GM21528 (cell line): ENCODE measurements around the gene PHF21B.

Experiments used
- ATAC-seq: cut with Tn5 transposase; IDR thresholded peaks from one replicate; pipeline ENCODE4 v1.9.1; 2021; ENCODE audit warnings: mild to moderate bottlenecking, moderate library complexity; ENCODE audit not compliant: unreplicated experiment, low FRiP score

PHF21B gene

GRCh38 chr22:45019861-45020655 is 10.3 kb upstream of the PHF21B start:
- ATAC-seq, result no peak

- no peak for ATAC-seq
These were observed 4.8 kb upstream of the PHF21B start for GRCh38 chr22:45014654-45015053.

GRCh38 chr22:45013138-45013537 is 3.3 kb upstream of the PHF21B start:
- no peak for ATAC-seq

- ATAC-seq, result no peak
These were observed 711 bp upstream of the PHF21B start for GRCh38 chr22:45010532-45010900.

GRCh38 chr22:45008751-45009605 is 827 bp downstream of the PHF21B start:
- no peak for ATAC-seq

GRCh38 chr22:45008186-45008681 is 1.6 kb downstream of the PHF21B start:
- ATAC-seq, result no peak

GRCh38 chr22:45007391-45008185 is 2.2 kb downstream of the PHF21B start:
- ATAC-seq, result no peak

- ATAC-seq, result no peak
These were observed 2.8 kb downstream of the PHF21B start for GRCh38 chr22:45006964-45007390.

- no peak for ATAC-seq
These were observed 3.5 kb downstream of the PHF21B start for GRCh38 chr22:45006111-45006963.

- no peak for ATAC-seq
These were observed 8.2 kb downstream of the PHF21B start for GRCh38 chr22:45001653-45002052.

GRCh38 chr22:45000330-45000729 is 9.5 kb downstream of the PHF21B start:
- ATAC-seq, result no peak

- ATAC-seq, result no peak
These were observed 10.1 kb downstream of the PHF21B start for GRCh38 chr22:44999687-45000086.

GRCh38 chr22:44999231-44999630 is 10.6 kb downstream of the PHF21B start:
- no peak for ATAC-seq

GRCh38 chr22:44998296-44998695 is 11.5 kb downstream of the PHF21B start:
- no peak for ATAC-seq

- no peak for ATAC-seq
These were observed 12.7 kb downstream of the PHF21B start for GRCh38 chr22:44997060-44997459.

- ATAC-seq, result no peak
These were observed 13.2 kb downstream of the PHF21B start for GRCh38 chr22:44996648-44997047.

GRCh38 chr22:44996120-44996519 is 13.7 kb downstream of the PHF21B start:
- no peak for ATAC-seq

GRCh38 chr22:44995715-44996114 is 14.1 kb downstream of the PHF21B start:
- no peak for ATAC-seq

- ATAC-seq, result no peak
These were observed 14.7 kb downstream of the PHF21B start for GRCh38 chr22:44995105-44995514.
